Astrocyte (in vitro differentiated cells and primary cell): ENCODE results near the gene FAM151A. TPM values are rescaled to one million over a fixed set of nuclear protein-coding genes. Genes with fewer than 3 reads are reported as not detected.

Source experiments
- DNase-seq: peaks from one replicate; pipeline ENCODE4 v3.0.0-alpha.2; 2010; ENCODE audit warnings: low read depth
- FAIRE-seq: peaks from 2 replicates; lab custom pipeline; 2011; peaks lifted over from hg19 to GRCh38; lab: Jason Lieb, UNC
- H2AFZ ChIP-seq: 2 replicates; pipeline ENCODE4 v1.6.0; 2012; ENCODE audit warnings: low read depth, low read length, inconsistent platforms
- H3K27ac ChIP-seq: 2 replicates; pipeline ENCODE4 v1.5.1; 2011; ENCODE audit warnings: low read depth, low read length, inconsistent platforms
- H3K27me3 ChIP-seq: 2 replicates; pipeline ENCODE4 v1.6.0; 2011; ENCODE audit warnings: low read length, inconsistent platforms; ENCODE audit not compliant: insufficient read depth
- H3K36me3 ChIP-seq: 2 replicates; pipeline ENCODE4 v1.5.1; 2011; ENCODE audit warnings: low read length, inconsistent platforms; ENCODE audit not compliant: insufficient read depth
- H3K4me1 ChIP-seq: 2 replicates; pipeline ENCODE4 v1.5.1; 2011; ENCODE audit warnings: low read length, inconsistent platforms; ENCODE audit not compliant: insufficient read depth
- H3K4me2 ChIP-seq: 2 replicates; pipeline ENCODE4 v1.6.0; 2012; ENCODE audit warnings: low read length, inconsistent platforms
- H3K4me3 ChIP-seq: 2 replicates; pipeline ENCODE4 v1.5.1; 2011; ENCODE audit warnings: low read depth, mild to moderate bottlenecking, low read length, inconsistent platforms; ENCODE audit not compliant: insufficient read depth
- H3K79me2 ChIP-seq: 2 replicates; pipeline ENCODE4 v1.6.0; 2012; ENCODE audit warnings: mild to moderate bottlenecking, low read length, inconsistent platforms; ENCODE audit not compliant: insufficient read depth
- H3K9ac ChIP-seq: 2 replicates; pipeline ENCODE4 v1.6.0; 2012; ENCODE audit warnings: mild to moderate bottlenecking, low read length, inconsistent platforms
- H3K9me3 ChIP-seq: 2 replicates; pipeline ENCODE4 v1.5.1; 2012; ENCODE audit warnings: low read depth, mild to moderate bottlenecking, low read length, inconsistent platforms; ENCODE audit not compliant: insufficient read depth
- H4K20me1 ChIP-seq: 2 replicates; pipeline ENCODE4 v1.6.0; 2012; ENCODE audit warnings: low read length, inconsistent platforms; ENCODE audit not compliant: insufficient read depth
- H3K27ac Mint-ChIP-seq: one replicate; pipeline ENCODE4 v1.8.0; 2021; ENCODE audit warnings: mild to moderate bottlenecking, mixed read lengths; ENCODE audit not compliant: unreplicated experiment
- H3K27me3 Mint-ChIP-seq: one replicate; pipeline ENCODE4 v1.8.0; 2021; ENCODE audit warnings: low read depth, mixed read lengths; ENCODE audit not compliant: unreplicated experiment
- H3K36me3 Mint-ChIP-seq: one replicate; pipeline ENCODE4 v1.8.0; 2021; ENCODE audit warnings: low read depth, mixed read lengths; ENCODE audit not compliant: unreplicated experiment
- H3K4me1 Mint-ChIP-seq: one replicate; pipeline ENCODE4 v1.8.0; 2021; ENCODE audit warnings: low read depth, mixed read lengths; ENCODE audit not compliant: unreplicated experiment
- H3K4me3 Mint-ChIP-seq: one replicate; pipeline ENCODE4 v1.8.0; 2021; ENCODE audit warnings: mild to moderate bottlenecking, moderate library complexity, mixed read lengths; ENCODE audit not compliant: unreplicated experiment
- H3K9me3 Mint-ChIP-seq: one replicate; pipeline ENCODE4 v1.8.0; 2021; ENCODE audit warnings: mild to moderate bottlenecking, mixed read lengths; ENCODE audit not compliant: unreplicated experiment
- EZH2 ChIP-seq: IDR thresholded peaks from 2 replicates; pipeline ENCODE4 v1.6.1; 2012; ENCODE audit warnings: mild to moderate bottlenecking, low read length, inconsistent platforms; ENCODE audit not compliant: insufficient read depth
- total RNA-seq: library from RNA; stranded (reverse); gene quantifications from 2 replicates; pipeline ENCODE4 v1.2.1, GENCODE V29; 2021
- TF ChIP-seq, protein P1 (sequence below): IDR thresholded peaks from 2 replicates; pipeline ENCODE4 v1.5.1; 2011; ENCODE audit warnings: low read depth, mild to moderate bottlenecking, inconsistent platforms, low read length, moderate library complexity; ENCODE audit not compliant: insufficient read depth

The FAM151A gene
- total RNA-seq, 1 donor from 2014 or later, result not detected

GRCh38 chr1:54649130-54649898 lies 26.0 kb upstream of the FAM151A start:
- peaks cover 34% of the 10 kb centered on the region for H3K27me3 Mint-ChIP-seq
- H3K79me2 ChIP-seq, result no peaks in the 10 kb centered on the region
- no peak for TF ChIP-seq EZH2
- TF ChIP-seq, protein P1, sequence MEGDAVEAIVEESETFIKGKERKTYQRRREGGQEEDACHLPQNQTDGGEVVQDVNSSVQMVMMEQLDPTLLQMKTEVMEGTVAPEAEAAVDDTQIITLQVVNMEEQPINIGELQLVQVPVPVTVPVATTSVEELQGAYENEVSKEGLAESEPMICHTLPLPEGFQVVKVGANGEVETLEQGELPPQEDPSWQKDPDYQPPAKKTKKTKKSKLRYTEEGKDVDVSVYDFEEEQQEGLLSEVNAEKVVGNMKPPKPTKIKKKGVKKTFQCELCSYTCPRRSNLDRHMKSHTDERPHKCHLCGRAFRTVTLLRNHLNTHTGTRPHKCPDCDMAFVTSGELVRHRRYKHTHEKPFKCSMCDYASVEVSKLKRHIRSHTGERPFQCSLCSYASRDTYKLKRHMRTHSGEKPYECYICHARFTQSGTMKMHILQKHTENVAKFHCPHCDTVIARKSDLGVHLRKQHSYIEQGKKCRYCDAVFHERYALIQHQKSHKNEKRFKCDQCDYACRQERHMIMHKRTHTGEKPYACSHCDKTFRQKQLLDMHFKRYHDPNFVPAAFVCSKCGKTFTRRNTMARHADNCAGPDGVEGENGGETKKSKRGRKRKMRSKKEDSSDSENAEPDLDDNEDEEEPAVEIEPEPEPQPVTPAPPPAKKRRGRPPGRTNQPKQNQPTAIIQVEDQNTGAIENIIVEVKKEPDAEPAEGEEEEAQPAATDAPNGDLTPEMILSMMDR, result no peak
- H3K4me2 ChIP-seq, result no peak overlapping the region
- H3K9ac ChIP-seq, result no peak overlapping the region
- peaks cover 8% of the 10 kb centered on the region for H3K4me1 Mint-ChIP-seq
- H3K36me3 Mint-ChIP-seq, result no peaks in the 10 kb centered on the region
- no peak overlapping the region for H3K27ac Mint-ChIP-seq
- no peak overlapping the region for H2AFZ ChIP-seq
- peaks cover 10% of the 10 kb centered on the region for H3K27me3 ChIP-seq
- no peaks in the 10 kb centered on the region for H4K20me1 ChIP-seq
- no peak for DNase-seq
- no peak for FAIRE-seq
- no peak overlapping the region for H3K4me3 ChIP-seq
- H3K9me3 ChIP-seq, result no peaks in the 10 kb centered on the region
- H3K4me1 ChIP-seq, result no peaks in the 10 kb centered on the region
- H3K4me3 Mint-ChIP-seq, result no peak overlapping the region
- H3K36me3 ChIP-seq, result no peaks in the 10 kb centered on the region
- H3K27ac ChIP-seq, result no peak overlapping the region
- peaks cover 8% of the 10 kb centered on the region for H3K9me3 Mint-ChIP-seq

- H2AFZ ChIP-seq, result no peak overlapping the region
- no peaks in the 10 kb centered on the region for H3K79me2 ChIP-seq
- H3K4me1 ChIP-seq, result no peaks in the 10 kb centered on the region
- no peaks in the 10 kb centered on the region for H3K36me3 ChIP-seq
- FAIRE-seq, result no peak
- TF ChIP-seq, protein P1, result no peak
- TF ChIP-seq EZH2, result no peak
- H3K9ac ChIP-seq, result no peak overlapping the region
- no peak overlapping the region for H3K27ac Mint-ChIP-seq
- no peak overlapping the region for H3K27ac ChIP-seq
- no peaks in the 10 kb centered on the region for H4K20me1 ChIP-seq
- H3K9me3 Mint-ChIP-seq, result peaks cover 17% of the 10 kb centered on the region
- H3K4me1 Mint-ChIP-seq, result no peaks in the 10 kb centered on the region
- H3K4me3 ChIP-seq, result no peak overlapping the region
- peaks cover 7% of the 10 kb centered on the region for H3K9me3 ChIP-seq
- peaks cover 39% of the 10 kb centered on the region for H3K27me3 Mint-ChIP-seq
- no peak for DNase-seq
- H3K27me3 ChIP-seq, result peaks cover 10% of the 10 kb centered on the region
- H3K36me3 Mint-ChIP-seq, result no peaks in the 10 kb centered on the region
- no peak overlapping the region for H3K4me2 ChIP-seq
- no peak overlapping the region for H3K4me3 Mint-ChIP-seq
Measured at GRCh38 chr1:54645806-54646676, 22.7 kb upstream of the FAM151A start.
